ENCODE results near the gene SRCAP.

DNA sequence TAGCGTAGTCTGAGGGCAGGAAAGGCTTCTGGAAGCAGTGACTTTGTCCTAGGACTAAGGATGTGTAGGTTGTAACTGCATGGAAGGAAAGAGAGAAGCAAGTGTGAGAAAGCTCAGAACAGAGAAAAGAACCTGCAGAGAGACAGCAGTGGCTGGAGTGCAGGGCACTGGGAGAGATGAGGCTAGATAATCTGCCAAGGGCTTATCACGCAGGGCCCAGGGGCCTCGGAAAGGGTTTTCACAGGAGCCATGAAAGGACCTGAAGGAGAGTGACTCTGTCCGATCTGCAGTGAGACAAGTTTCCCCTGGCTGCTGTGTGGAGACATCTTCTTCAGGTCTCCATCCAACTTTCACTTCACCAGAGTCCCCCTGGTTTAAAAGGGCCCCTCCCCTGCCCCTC is 7.1 kb upstream of the SRCAP start:
- TF ChIP-seq POLR2AphosphoS5 (IDR thresholded peaks at IDR 0.05; ENCODE audit: low read depth, low read length): no peak
- no peak for TF ChIP-seq CTCF (IDR thresholded peaks at IDR 0.05)
- no peak for TF ChIP-seq REST (IDR thresholded peaks at IDR 0.05; ENCODE audit: low read depth, low read length)
- no peak for TF ChIP-seq TCF12 (IDR thresholded peaks at IDR 0.05)
- no peak for TF ChIP-seq EP300 (IDR thresholded peaks at IDR 0.05; ENCODE audit: borderline replicate concordance in 1 of 2, low read depth in 1 of 2, low read length in 1 of 2)
- TF ChIP-seq ELF1 (IDR thresholded peaks at IDR 0.05): no peak
- TF ChIP-seq, protein P1, sequence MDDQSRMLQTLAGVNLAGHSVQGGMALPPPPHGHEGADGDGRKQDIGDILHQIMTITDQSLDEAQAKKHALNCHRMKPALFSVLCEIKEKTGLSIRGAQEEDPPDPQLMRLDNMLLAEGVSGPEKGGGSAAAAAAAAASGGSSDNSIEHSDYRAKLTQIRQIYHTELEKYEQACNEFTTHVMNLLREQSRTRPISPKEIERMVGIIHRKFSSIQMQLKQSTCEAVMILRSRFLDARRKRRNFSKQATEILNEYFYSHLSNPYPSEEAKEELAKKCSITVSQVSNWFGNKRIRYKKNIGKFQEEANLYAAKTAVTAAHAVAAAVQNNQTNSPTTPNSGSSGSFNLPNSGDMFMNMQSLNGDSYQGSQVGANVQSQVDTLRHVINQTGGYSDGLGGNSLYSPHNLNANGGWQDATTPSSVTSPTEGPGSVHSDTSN (IDR thresholded peaks at IDR 0.05): no peak
